HG02938 (cell line): ENCODE data around the gene TAAR1.
"Not testable (repeated sequence)": the region's sequence is repeated elsewhere in the genome, so short reads cannot be mapped to it uniquely, and the experiment has no call there.

Experiments
- ATAC-seq: cut with Tn5 transposase; IDR thresholded peaks from one replicate; pipeline ENCODE4 v1.9.1; 2021; ENCODE audit warnings: mild to moderate bottlenecking, moderate library complexity; ENCODE audit not compliant: unreplicated experiment

TAAR1 gene, protein sequence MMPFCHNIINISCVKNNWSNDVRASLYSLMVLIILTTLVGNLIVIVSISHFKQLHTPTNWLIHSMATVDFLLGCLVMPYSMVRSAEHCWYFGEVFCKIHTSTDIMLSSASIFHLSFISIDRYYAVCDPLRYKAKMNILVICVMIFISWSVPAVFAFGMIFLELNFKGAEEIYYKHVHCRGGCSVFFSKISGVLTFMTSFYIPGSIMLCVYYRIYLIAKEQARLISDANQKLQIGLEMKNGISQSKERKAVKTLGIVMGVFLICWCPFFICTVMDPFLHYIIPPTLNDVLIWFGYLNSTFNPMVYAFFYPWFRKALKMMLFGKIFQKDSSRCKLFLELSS

DNA sequence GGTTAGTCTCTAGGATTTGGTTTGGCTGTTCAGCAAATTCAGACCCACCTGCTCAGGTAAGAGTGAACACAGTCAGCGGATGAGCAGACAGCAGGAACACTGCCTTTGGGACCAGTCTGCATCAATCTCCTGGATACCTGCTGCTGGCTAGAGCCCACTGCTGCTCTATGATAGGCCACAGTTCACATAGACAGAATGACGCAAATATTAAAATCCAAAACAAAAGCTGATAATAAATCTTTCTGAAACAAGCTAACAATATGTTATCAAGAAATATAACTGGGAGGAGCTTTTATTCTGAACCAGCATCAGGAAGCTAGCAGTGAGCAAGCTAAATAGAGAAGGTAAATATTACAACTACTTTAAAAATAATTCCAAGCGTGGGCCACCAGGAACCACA, at the start of gene TAAR1:
TAAR1 (minus strand) TSS at position 101 of the 400 bp plus-strand sequence. CDS start 13,179 bp downstream, outside the sequence.
- no peak for ATAC-seq

DNA sequence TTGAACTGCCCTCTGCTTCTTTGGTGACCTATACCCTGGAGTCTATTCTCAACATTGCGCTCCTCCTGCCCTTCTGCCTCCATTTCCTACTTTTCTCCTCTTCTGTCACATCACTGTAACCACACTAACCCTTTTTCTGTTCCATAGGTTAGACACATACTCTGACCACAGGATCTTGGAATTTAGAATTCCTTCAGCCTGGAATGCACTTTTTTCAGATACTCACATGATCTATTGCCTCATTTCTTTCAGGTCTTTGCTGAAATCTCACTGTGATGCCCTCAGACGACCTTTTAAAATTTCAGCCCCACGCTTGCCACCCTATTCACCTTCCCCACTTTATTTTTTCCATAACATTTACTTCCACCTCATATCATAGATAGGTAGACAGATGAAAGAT, 49.8 kb upstream of the TAAR1 start:
- no peak for ATAC-seq

DNA sequence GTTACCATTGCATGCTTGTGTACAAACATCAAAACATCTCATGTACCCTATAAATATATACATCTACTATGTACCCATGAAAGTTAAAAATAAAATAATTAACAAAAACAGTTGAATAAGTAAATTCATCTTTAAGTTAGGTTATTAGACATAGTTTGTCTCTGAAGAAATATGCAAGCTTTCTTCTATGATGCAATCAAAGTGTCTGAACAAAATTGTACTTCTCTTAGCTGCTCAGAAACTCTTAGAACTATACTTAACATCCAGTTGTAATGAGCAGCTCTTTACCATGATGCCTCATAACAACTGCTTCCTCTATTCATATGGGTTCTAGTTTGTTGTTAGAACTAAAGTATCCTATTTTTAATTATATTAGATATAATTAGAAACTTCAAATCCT, 49.0 kb upstream of the TAAR1 start:
- ATAC-seq = no peak

- not testable (repeated sequence) for ATAC-seq
These were observed 47.8 kb upstream of the TAAR1 start for GRCh38 chr6:132706756-132707155.

DNA sequence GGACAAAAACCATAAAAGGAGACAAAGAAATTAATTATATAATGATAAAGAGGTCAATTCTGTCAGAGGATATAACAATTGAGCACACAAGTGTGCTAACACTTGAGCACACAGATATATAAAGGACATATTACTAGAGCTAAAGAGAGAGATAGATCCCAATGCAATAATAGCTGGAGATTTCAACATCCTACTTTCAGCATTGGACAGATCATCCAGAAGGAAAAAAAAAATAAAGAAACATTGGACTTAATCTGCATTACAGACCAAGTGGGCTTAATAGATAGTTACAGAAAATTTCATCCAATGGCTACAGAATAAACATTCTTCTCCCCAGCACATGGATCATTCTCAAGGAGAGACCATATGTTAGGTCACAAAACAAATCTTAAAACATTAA, 45.0 kb upstream of the TAAR1 start:
- no peak for ATAC-seq

GRCh38 chr6:132698608-132699007, 39.6 kb upstream of the TAAR1 start:
- ATAC-seq = peak; percentile 91

DNA sequence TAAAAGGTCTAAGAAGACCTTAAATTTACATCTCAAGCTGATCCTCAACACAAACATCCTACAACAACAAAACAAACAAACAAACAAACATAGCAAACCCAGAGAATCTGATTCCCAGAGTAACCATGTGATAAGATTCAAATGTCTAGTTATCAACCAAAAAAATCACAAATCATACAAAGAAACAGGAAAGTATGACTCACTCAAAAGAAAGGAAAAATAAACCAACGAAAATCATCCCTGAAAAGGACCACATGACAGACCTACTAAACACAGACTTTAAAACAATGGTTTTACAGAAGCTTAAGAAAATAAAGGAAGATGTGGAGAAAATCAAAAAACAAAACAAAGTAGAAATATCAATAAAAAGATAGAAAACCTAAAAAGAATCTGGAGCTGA, 36.8 kb upstream of the TAAR1 start:
- ATAC-seq = no peak

DNA sequence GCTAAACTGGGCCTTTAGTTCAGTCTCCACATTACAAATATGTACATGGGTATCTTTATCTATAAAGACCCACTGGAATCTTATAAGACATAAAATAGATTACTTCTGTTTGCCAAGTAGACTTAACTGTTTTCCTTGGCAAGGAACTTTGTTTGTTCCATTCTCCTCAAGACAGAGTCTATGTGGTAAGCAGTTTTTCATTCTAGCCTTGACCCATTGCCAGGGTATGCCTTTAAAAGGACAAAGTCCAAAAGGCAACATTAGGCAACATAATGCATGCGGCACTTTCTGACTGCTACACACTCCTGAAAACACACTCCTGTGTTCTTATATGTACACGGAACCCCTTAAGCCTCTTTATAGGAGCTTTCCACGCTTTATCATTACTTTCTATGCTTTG, 34.5 kb upstream of the TAAR1 start:
- ATAC-seq = no peak

GRCh38 chr6:132690678-132691077, 31.7 kb upstream of the TAAR1 start:
- no peak for ATAC-seq

DNA sequence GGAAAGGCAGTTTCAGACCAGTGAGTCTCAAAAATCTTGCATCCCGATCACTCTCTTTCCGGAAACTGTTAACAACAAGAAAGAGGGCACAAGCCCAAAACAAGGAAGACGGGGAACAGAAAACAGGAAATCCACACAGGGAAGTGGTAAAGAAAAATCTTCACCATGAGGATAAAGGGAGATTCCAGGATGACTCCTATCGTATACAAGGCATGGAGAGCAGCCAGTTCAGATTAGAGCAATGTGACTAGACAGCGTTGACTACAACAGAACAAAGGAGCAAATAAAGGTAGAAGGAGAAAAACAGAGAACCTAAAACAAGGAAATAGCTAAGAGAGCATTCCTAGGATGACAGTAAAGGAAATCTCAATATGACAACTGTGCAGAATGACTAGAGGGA, 28.3 kb upstream of the TAAR1 start:
- no peak for ATAC-seq

GRCh38 chr6:132686531-132686930, 27.5 kb upstream of the TAAR1 start:
- ATAC-seq = no peak

DNA sequence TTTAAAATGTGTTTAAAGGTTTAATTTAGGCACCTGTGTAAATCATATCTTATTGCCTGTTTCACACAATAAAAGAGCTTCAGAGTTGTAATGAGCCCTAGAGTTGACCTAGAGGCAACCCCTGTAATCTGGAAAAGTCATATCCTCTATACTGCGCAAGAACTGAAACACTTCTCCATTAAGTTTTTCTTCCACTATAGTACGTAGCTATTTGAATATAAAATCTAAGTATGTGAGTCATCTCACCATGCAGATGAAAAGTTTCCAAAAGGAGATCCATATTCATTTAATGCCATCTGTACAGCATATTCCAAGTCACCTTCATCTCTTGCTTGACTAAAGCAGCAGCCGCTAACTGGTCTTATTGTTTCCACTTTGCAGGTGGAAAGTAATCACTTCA, 26.0 kb upstream of the TAAR1 start:
- ATAC-seq = no peak

GRCh38 chr6:132684272-132684671, 25.3 kb upstream of the TAAR1 start:
- ATAC-seq = no peak

DNA sequence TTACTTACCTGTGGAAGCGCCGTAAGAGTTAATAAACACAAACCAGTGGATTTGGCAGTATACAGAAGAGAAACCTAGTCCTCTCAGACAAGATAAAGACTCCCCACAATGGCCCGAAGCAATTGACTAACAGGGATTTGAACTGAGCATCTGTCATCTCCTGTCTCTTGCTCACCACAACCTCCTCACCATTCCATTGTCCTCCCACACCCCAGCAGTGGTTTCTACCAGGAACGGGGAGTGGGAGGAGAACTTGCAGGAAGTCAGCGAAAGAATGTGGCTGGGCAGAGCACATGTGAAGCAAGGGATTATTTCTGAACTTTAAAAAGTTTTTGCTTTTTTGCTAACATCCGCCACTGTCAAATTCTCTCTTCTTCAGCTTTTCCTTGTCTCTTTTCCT, 24.6 kb upstream of the TAAR1 start:
- ATAC-seq = no peak

- ATAC-seq = not testable (repeated sequence)
These were observed 20.1 kb upstream of the TAAR1 start for GRCh38 chr6:132679094-132679493.

GRCh38 chr6:132675749-132676148, 16.8 kb upstream of the TAAR1 start:
- no peak for ATAC-seq

- no peak for ATAC-seq
These were observed 16.0 kb upstream of the TAAR1 start for GRCh38 chr6:132675002-132675401.

GRCh38 chr6:132673376-132674094, 14.6 kb upstream of the TAAR1 start:
- no peak for ATAC-seq

GRCh38 chr6:132671295-132671694, 12.3 kb upstream of the TAAR1 start:
- ATAC-seq = no peak

- ATAC-seq = peak; percentile 58
These were observed 10.8 kb upstream of the TAAR1 start for GRCh38 chr6:132669690-132670291.

GRCh38 chr6:132666118-132666517, 7.1 kb upstream of the TAAR1 start:
- ATAC-seq = no peak
